Gastrocnemius medialis (tissue), 4 donors: ENCODE results near the gene SRPX2.

Source experiments
- CTCF ChIP-seq, 5 experiments: fragments of 450-650 bp in 3 of 5; fragments of 200-600 bp in 2 of 5; sonication (generic) in 2 of 5; IDR thresholded peaks in 4 of 5; conservative IDR thresholded peaks in 1 of 5; 1 replicate in 4 of 5; 2 replicates in 1 of 5; pipeline ENCODE4 v1.5.1; 2016 to 2019; ENCODE audit warnings: antibody characterized with exemption in 5 of 5, mild to moderate bottlenecking in 3 of 5, moderate library complexity in 3 of 5
- POLR2A ChIP-seq, 2 donors: fragments of 450-650 bp; IDR thresholded peaks; one replicate each; pipeline ENCODE4 v1.6.1; 2017; ENCODE audit warnings: antibody characterized with exemption in 2 of 2, mild to moderate bottlenecking in 2 of 2, moderate library complexity in 2 of 2

- TF ChIP-seq CTCF (IDR thresholded peaks at IDR 0.05 in 4 of 5, conservative IDR thresholded peaks at IDR 0.05 in 1 of 5): no peak
- TF ChIP-seq POLR2A (IDR thresholded peaks at IDR 0.05): no peak
Measured at GRCh38 chrX:100674705-100675104, 30.7 kb downstream of the SRPX2 start.
